HG02840 (cell line): Measurements from ENCODE around the gene PRR14L.
A peak's percentile ranks its signal among the peaks of the same experiment; 100 is the strongest.

ENCODE experiments used
- ATAC-seq: cut with Tn5 transposase; IDR thresholded peaks from one replicate; pipeline ENCODE4 v1.9.1; 2021; ENCODE audit warnings: mild to moderate bottlenecking, moderate library complexity, moderate number of reproducible peaks; ENCODE audit not compliant: unreplicated experiment, low FRiP score

PRR14L gene

GRCh38 chr22:31647523-31648320 lies 102.2 kb downstream of the PRR14L start:
- no peak for ATAC-seq

GRCh38 chr22:31647066-31647465 lies 102.9 kb downstream of the PRR14L start:
- no peak for ATAC-seq

DNA sequence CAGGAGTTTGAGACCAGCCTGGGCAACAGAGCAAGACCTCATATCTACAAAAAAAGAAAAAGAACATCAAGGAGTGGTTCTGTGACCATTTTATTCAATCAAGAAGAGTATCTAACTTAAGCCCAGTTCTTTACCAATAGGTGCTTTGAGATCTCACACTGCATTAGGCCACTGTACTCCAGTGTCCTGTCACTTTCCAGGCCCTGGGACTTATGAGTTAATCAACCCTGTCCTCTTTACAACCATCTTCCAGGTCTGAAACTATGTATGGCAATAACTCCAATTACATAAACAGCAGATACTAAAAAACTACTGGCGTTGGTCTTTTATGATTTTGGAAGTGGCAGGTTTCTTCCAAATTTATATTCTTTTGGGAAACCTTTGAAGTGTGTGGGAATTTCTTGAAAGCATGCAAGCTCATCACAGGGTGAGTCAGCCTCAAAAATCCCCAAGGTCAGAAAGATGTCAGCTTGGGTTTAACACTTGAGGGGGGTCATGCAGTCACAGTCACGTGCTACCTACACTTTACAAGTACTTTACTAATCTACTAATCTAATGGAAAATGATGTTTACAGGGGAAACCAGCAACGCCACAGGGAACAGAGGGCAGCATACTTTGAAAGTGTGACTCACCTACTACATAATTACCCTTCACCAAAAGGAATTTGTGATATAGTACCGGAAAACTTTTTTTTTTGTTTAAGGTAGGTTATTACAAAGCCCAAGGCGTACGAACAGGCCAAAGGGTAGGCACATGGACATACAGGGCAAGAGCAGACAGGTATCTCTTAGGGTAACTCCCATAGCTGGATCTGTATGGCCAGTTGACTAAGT lies 103.5 kb downstream of the PRR14L start:
- ATAC-seq, result no peak

- ATAC-seq, result no peak
Observed at GRCh38 chr22:31639436-31640039, 110.4 kb downstream of the PRR14L start.

DNA sequence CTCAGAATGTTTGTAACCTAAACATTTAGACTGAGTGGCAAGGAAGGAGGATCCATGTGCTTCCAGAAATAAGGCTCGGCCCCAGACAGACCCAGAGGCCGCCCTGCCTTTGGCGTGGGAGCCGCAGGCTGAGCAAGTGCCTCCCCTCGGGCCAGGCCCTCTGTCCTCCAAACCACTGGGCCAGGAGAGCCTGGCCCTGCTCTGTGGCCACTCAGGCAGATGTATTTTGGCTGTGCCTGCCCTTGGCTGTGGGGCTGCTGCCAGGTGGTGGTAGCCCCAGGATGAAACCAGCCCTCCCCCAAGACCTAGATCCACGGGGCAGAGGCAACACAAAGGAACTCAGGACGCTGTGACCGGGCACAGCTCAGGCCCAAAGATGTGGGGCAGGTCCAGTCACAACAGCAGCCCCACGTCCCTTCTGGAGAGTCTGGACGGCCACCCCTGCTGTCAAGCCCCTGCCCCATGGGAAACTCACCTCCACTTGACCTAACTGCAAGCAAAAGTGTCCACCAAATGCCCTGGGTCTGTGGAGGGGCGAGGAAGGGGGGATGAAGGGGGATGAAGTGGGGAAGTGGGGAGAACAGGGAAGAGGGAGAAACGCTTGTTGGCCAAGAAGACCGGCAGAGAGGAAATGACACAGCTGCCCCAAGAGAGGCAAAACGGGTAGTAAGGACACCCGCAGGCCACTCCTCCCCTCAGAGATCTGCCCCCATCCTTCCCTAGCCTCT lies 111.9 kb downstream of the PRR14L start:
- ATAC-seq, result no peak

- ATAC-seq, result peak; percentile 49
Observed at GRCh38 chr22:31637447-31637890, 112.5 kb downstream of the PRR14L start.

DNA sequence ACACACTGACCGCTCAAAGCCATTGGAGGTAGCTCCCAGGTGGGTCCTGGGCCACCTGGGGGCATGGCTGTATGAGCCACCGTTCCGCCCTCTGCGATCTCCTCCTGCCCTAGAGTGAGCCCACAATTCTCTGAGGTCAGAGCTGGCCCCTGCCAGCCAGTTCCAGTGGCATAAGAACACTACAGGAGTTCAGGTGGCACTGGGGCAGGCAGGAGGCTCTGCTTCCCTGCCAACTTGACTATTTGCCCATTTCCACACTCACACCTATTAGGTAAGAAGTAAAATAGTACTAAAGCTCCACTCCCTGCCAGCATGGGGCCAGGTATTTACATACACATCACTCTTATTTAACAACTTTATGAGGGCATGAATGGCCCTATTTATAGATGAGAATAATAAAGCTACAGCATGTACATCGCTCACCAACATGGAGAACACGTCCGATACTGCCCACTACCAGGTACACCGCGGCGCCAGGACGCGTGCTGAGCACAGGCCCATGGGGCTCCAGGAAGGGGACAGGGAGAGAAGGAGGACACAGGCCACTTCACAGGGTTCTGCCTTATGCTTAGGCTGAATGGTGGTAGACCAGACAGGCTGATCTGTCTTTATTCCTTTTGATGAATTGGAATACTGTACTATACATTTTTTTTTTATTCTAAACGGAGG lies 114.2 kb downstream of the PRR14L start:
- ATAC-seq, result no peak

GRCh38 chr22:31631436-31631835 lies 118.5 kb downstream of the PRR14L start:
- no peak for ATAC-seq
